Measurements from ENCODE around the gene PCDH10. TPM values are rescaled to one million over a fixed set of nuclear protein-coding genes. Genes with fewer than 3 reads are reported as not detected.

Gene PCDH10
- 0.81 and 1.5 TPM in 2 replicates for total RNA-seq

GRCh38 chr4:133148690-133149363 lies at the start of gene PCDH10:
Gene PCDH10 (plus strand): TSS chr4:133149294. CDS start chr4:133150141, 847 bp downstream.

